ENCODE results near the gene BTNL2.

BTNL2 gene

DNA sequence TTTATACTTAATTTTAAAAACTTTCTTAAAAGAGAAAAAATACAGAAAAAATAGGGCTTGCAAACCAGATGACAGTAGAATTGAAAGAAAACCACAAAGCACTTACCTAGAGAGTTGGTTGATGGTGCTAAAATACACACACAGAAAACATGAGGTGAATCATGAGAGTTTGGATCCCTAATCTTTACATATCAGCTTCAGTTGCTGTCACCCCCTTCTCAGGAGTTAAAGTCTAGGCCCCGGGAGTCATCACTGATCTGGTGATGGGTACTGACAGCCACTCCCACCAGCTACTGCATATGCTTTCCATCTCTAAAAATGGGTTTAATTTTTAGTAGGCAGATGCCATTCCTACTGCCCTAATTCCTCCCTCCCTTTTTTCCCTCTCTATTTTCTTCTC, 52.0 kb downstream of the BTNL2 start:
- no peak overlapping the region for H3K27ac ChIP-seq
- TF ChIP-seq, protein P1, sequence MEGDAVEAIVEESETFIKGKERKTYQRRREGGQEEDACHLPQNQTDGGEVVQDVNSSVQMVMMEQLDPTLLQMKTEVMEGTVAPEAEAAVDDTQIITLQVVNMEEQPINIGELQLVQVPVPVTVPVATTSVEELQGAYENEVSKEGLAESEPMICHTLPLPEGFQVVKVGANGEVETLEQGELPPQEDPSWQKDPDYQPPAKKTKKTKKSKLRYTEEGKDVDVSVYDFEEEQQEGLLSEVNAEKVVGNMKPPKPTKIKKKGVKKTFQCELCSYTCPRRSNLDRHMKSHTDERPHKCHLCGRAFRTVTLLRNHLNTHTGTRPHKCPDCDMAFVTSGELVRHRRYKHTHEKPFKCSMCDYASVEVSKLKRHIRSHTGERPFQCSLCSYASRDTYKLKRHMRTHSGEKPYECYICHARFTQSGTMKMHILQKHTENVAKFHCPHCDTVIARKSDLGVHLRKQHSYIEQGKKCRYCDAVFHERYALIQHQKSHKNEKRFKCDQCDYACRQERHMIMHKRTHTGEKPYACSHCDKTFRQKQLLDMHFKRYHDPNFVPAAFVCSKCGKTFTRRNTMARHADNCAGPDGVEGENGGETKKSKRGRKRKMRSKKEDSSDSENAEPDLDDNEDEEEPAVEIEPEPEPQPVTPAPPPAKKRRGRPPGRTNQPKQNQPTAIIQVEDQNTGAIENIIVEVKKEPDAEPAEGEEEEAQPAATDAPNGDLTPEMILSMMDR (conservative IDR thresholded peaks at IDR 0.05), result no peak

DNA sequence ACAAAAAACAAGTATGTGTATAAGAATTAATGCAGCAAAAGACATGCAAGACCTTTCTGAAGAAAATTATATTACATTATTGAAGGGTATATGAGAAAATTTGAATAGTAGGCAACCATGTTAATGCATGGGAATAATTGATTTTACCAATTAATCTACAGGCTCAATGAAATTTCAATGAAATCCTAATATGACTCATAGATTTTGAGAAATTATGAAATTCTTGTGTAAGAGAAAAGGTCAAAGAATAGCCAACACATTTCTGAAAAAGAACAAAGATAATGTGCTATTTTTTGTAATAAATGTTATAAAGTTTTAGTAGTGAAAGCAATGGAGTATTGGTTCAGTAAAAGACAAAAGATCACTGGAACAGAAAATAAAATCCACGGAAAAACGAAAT, 53.6 kb downstream of the BTNL2 start:
- H3K27ac ChIP-seq, result no peak overlapping the region
- TF ChIP-seq, protein P1 (conservative IDR thresholded peaks at IDR 0.05), result no peak

Data from VCaP (cell line).